OCI-LY1 (cell line): Measurements from ENCODE around the gene NELL1.

ENCODE experiments used
- H2AFZ ChIP-seq: fragments of 200-600 bp; sonication (generic), shearing (Covaris generic); 2 replicates; pipeline ENCODE4 v1.6.0; 2014; ENCODE audit warnings: antibody characterized with exemption, mild to moderate bottlenecking, low read length
- H3F3A ChIP-seq: fragments of 200-600 bp; sonication (generic), shearing (Covaris generic); 2 replicates; pipeline ENCODE4 v1.6.0; 2014; ENCODE audit warnings: mild to moderate bottlenecking, antibody characterized with exemption, low read length, moderate library complexity; ENCODE audit not compliant: insufficient read depth
- H3K27ac ChIP-seq: fragments of 200-600 bp; sonication (generic); 2 replicates; pipeline ENCODE4 v1.5.1; 2014; ENCODE audit warnings: low read length, mixed run types, mild to moderate bottlenecking, low read depth; ENCODE audit not compliant: poor library complexity, severe bottlenecking
- H3K27me3 ChIP-seq: fragments of 200-600 bp; sonication (generic); 2 replicates; pipeline ENCODE4 v1.6.0; 2014; ENCODE audit warnings: antibody characterized with exemption, mild to moderate bottlenecking, low read length, moderate library complexity; ENCODE audit not compliant: insufficient read depth
- H3K36me3 ChIP-seq: fragments of 200-600 bp; sonication (generic); 2 replicates; pipeline ENCODE4 v1.6.1; 2014; ENCODE audit warnings: mild to moderate bottlenecking, antibody characterized with exemption, low read length, moderate library complexity, mixed read lengths; ENCODE audit not compliant: insufficient read depth
- H3K4me1 ChIP-seq: fragments of 200-600 bp; sonication (generic); 2 replicates; pipeline ENCODE4 v1.5.1; 2014; ENCODE audit warnings: mild to moderate bottlenecking, low read length, moderate library complexity; ENCODE audit not compliant: insufficient read depth, severe bottlenecking
- H3K4me2 ChIP-seq: fragments of 200-600 bp; sonication (generic), shearing (Covaris generic); 2 replicates; pipeline ENCODE4 v1.6.1; 2014; ENCODE audit warnings: low read length
- H3K4me3 ChIP-seq: fragments of 200-600 bp; sonication (generic); 2 replicates; pipeline ENCODE4 v1.5.1; 2014; ENCODE audit warnings: low read length, low read depth, mild to moderate bottlenecking, mixed read lengths; ENCODE audit not compliant: poor library complexity, severe bottlenecking
- H3K79me2 ChIP-seq: fragments of 200-600 bp; shearing (Covaris generic); 2 replicates; pipeline ENCODE4 v1.6.1; 2016; ENCODE audit warnings: mixed run types, low read length, mixed read lengths; ENCODE audit not compliant: insufficient read depth
- H3K9ac ChIP-seq: fragments of 200-600 bp; sonication (generic), shearing (Covaris generic); 2 replicates; pipeline ENCODE4 v1.6.1; 2014; ENCODE audit warnings: mild to moderate bottlenecking, low read length, mixed read lengths
- H3K9me2 ChIP-seq: fragments of 200-600 bp; sonication (generic), shearing (Covaris generic); 2 replicates; pipeline ENCODE4 v1.6.1; 2014; ENCODE audit warnings: low read depth, mild to moderate bottlenecking, low read length, mixed read lengths
- H3K9me3 ChIP-seq: fragments of 200-600 bp; shearing (Covaris generic); 2 replicates; pipeline ENCODE4 v1.6.1; 2014; ENCODE audit warnings: low read length, mixed read lengths
- H4K20me1 ChIP-seq: fragments of 200-600 bp; sonication (generic), shearing (Covaris generic); 2 replicates; pipeline ENCODE4 v1.6.0; 2016; ENCODE audit warnings: mild to moderate bottlenecking, low read length; ENCODE audit not compliant: insufficient read depth
- CTCF ChIP-seq: fragments of 200-600 bp; sonication (generic), shearing (Covaris generic); IDR thresholded peaks from 2 replicates; pipeline ENCODE4 v1.5.1; 2017; ENCODE audit warnings: mild to moderate bottlenecking, antibody characterized with exemption, low read length, moderate library complexity, mixed read lengths
- EZH2 ChIP-seq: fragments of 200-600 bp; sonication (generic), shearing (Covaris generic); IDR thresholded peaks from 2 replicates; pipeline ENCODE4 v1.8.0; 2017; ENCODE audit warnings: borderline replicate concordance, mixed run types, mild to moderate bottlenecking, antibody characterized with exemption, low read length, moderate library complexity, mixed read lengths

The NELL1 gene

GRCh38 chr11:20647976-20648565, 21.3 kb upstream of the NELL1 start:
- Histone ChIP-seq H3K4me3 (no peak overlapping the region), H3K9ac (no peak overlapping the region), H3K4me2 (no peak overlapping the region), H3F3A (no peaks in the 10 kb centered on the region), H3K79me2 (no peaks in the 10 kb centered on the region), H3K9me3 (no peaks in the 10 kb centered on the region), H4K20me1 (no peaks in the 10 kb centered on the region), H2AFZ (no peak overlapping the region), H3K4me1 (no peaks in the 10 kb centered on the region), H3K9me2 (no peaks in the 10 kb centered on the region), H3K36me3 (no peaks in the 10 kb centered on the region), H3K27ac (no peak overlapping the region), H3K27me3 (no peaks in the 10 kb centered on the region)
- TF ChIP-seq EZH2 (no peak), CTCF (peak; percentile 87)

GRCh38 chr11:20652150-20652806, 17.1 kb upstream of the NELL1 start:
- TF ChIP-seq EZH2 (no peak), CTCF (no peak)

GRCh38 chr11:20654038-20654437, 15.3 kb upstream of the NELL1 start:
- no peaks in the 10 kb centered on the region for H4K20me1 ChIP-seq
- TF ChIP-seq CTCF (no peak), EZH2 (no peak)
- no peaks in the 10 kb centered on the region for H3K27me3 ChIP-seq
- no peak overlapping the region for H3K9ac ChIP-seq
- no peaks in the 10 kb centered on the region for H3K9me3 ChIP-seq
- no peaks in the 10 kb centered on the region for H3F3A ChIP-seq
- no peak overlapping the region for H3K4me2 ChIP-seq
- H3K36me3 ChIP-seq: no peaks in the 10 kb centered on the region
- no peaks in the 10 kb centered on the region for H3K79me2 ChIP-seq
- H2AFZ ChIP-seq: no peak overlapping the region
- no peak overlapping the region for H3K4me3 ChIP-seq
- no peaks in the 10 kb centered on the region for H3K4me1 ChIP-seq
- H3K27ac ChIP-seq: no peak overlapping the region
- no peaks in the 10 kb centered on the region for H3K9me2 ChIP-seq

More at GRCh38 chr11:20652150-20652806, 17.1 kb upstream of the NELL1 start:
- no peaks in the 10 kb centered on the region for H3F3A ChIP-seq
- H3K27ac ChIP-seq: no peak overlapping the region
- H3K36me3 ChIP-seq: no peaks in the 10 kb centered on the region
- no peaks in the 10 kb centered on the region for H3K4me1 ChIP-seq
- H3K9me3 ChIP-seq: no peaks in the 10 kb centered on the region
- no peaks in the 10 kb centered on the region for H3K79me2 ChIP-seq
- H3K27me3 ChIP-seq: no peaks in the 10 kb centered on the region
- H2AFZ ChIP-seq: no peak overlapping the region
- no peak overlapping the region for H3K9ac ChIP-seq
- H4K20me1 ChIP-seq: no peaks in the 10 kb centered on the region
- no peak overlapping the region for H3K4me2 ChIP-seq
- no peak overlapping the region for H3K4me3 ChIP-seq
- H3K9me2 ChIP-seq: no peaks in the 10 kb centered on the region
